ENCODE results near the gene INPP5E. TPM values are rescaled to one million over a fixed set of nuclear protein-coding genes. Genes with fewer than 3 reads are reported as not detected.

INPP5E gene
- total and polyA plus RNA-seq, 5 donors from 2014 or later: 1.9 to 30.3 (median 2.4) TPM

- no peaks in the 10 kb centered on the region for H3K27me3 ChIP-seq (ENCODE audit: control insufficient read depth, insufficient read depth, low read length)
- no peak overlapping the region for H3K4me3 Mint-ChIP-seq
- peaks cover 0 to 4% (median 0%) of the 10 kb centered on the region in 4 donors for H3K4me1 Mint-ChIP-seq
- H3K9me3 Mint-ChIP-seq: no peaks in the 10 kb centered on the region
- no peak overlapping the region for H3K27ac ChIP-seq (ENCODE audit: insufficient read depth, low read length, poor library complexity, severe bottlenecking)
- ATAC-seq (ENCODE audit: low read depth in 2 of 2) (no peak), DNase-seq (no peak)
- H3K36me3 ChIP-seq (ENCODE audit: control insufficient read depth, insufficient read depth, low read length): peaks cover 85% of the 10 kb centered on the region
- no peaks in the 10 kb centered on the region for H3K4me1 ChIP-seq (ENCODE audit: control insufficient read depth, insufficient read depth, low read length, poor library complexity, severe bottlenecking)
- H3K4me3 ChIP-seq (ENCODE audit: low read depth, low read length): no peak overlapping the region
- H3K27me3 Mint-ChIP-seq: no peaks in the 10 kb centered on the region
- no peak overlapping the region for H3K27ac Mint-ChIP-seq
- H3K9me3 ChIP-seq (ENCODE audit: control insufficient read depth in 2 of 2, low read length in 2 of 2): no peaks in the 10 kb centered on the region
- H3K36me3 Mint-ChIP-seq: peaks cover 23% of the 10 kb centered on the region
Observed at GRCh38 chr9:136418182-136419091, 21.2 kb downstream of the INPP5E start.

GRCh38 chr9:136416914-136417313 lies 22.7 kb downstream of the INPP5E start:
- Histone ChIP-seq H3K9me3 (ENCODE audit: control insufficient read depth in 2 of 2, low read length in 2 of 2) (no peaks in the 10 kb centered on the region), H3K27me3 (ENCODE audit: control insufficient read depth, insufficient read depth, low read length) (no peaks in the 10 kb centered on the region), H3K4me3 (ENCODE audit: low read depth, low read length) (no peak overlapping the region), H3K27ac (ENCODE audit: insufficient read depth, low read length, poor library complexity, severe bottlenecking) (no peak overlapping the region), H3K4me1 (ENCODE audit: control insufficient read depth, insufficient read depth, low read length, poor library complexity, severe bottlenecking) (peaks cover under 1% of the 10 kb centered on the region), H3K36me3 (ENCODE audit: control insufficient read depth, insufficient read depth, low read length) (peaks cover 79% of the 10 kb centered on the region)
- DNase-seq (no peak), ATAC-seq (ENCODE audit: low read depth in 2 of 2) (no peak)
- peaks cover 28% of the 10 kb centered on the region for H3K36me3 Mint-ChIP-seq
- no peak overlapping the region for H3K27ac Mint-ChIP-seq
- no peaks in the 10 kb centered on the region for H3K27me3 Mint-ChIP-seq
- H3K4me3 Mint-ChIP-seq: peak overlapping the region in 1 of 4 donors; percentile 35
- peaks cover 0 to 12% (median 5%) of the 10 kb centered on the region in 4 donors for H3K4me1 Mint-ChIP-seq
- H3K9me3 Mint-ChIP-seq: no peaks in the 10 kb centered on the region

GRCh38 chr9:136416427-136416826 lies 23.2 kb downstream of the INPP5E start:
- no peak overlapping the region for H3K27ac ChIP-seq (ENCODE audit: insufficient read depth, low read length, poor library complexity, severe bottlenecking)
- ATAC-seq (ENCODE audit: low read depth in 2 of 2): no peak
- peaks cover 6% of the 10 kb centered on the region for H3K4me1 ChIP-seq (ENCODE audit: control insufficient read depth, insufficient read depth, low read length, poor library complexity, severe bottlenecking)
- H3K36me3 ChIP-seq (ENCODE audit: control insufficient read depth, insufficient read depth, low read length): peaks cover 76% of the 10 kb centered on the region
- DNase-seq: no peak
- H3K4me3 ChIP-seq (ENCODE audit: low read depth, low read length): no peak overlapping the region
- Mint-ChIP-seq H3K27ac (no peak overlapping the region), H3K36me3 (peaks cover 29% of the 10 kb centered on the region), H3K27me3 (no peaks in the 10 kb centered on the region), H3K9me3 (no peaks in the 10 kb centered on the region), H3K4me1 (peaks cover 0 to 17% (median 9%) of the 10 kb centered on the region in 4 donors), H3K4me3 (no peak overlapping the region)
- no peaks in the 10 kb centered on the region for H3K9me3 ChIP-seq (ENCODE audit: control insufficient read depth in 2 of 2, low read length in 2 of 2)
- no peaks in the 10 kb centered on the region for H3K27me3 ChIP-seq (ENCODE audit: control insufficient read depth, insufficient read depth, low read length)

- ATAC-seq (ENCODE audit: low read depth in 2 of 2) (no peak), DNase-seq (no peak)
- Mint-ChIP-seq H3K27ac (peak overlapping the region in 1 of 3 donors; percentile 46), H3K9me3 (no peaks in the 10 kb centered on the region), H3K4me1 (peaks cover 0 to 42% (median 23%) of the 10 kb centered on the region in 4 donors), H3K36me3 (peaks cover 30% of the 10 kb centered on the region), H3K27me3 (no peaks in the 10 kb centered on the region), H3K4me3 (peak overlapping the region in 2 of 4 donors; percentile 25 to 43)
- Histone ChIP-seq H3K4me3 (ENCODE audit: low read depth, low read length) (no peak overlapping the region), H3K27me3 (ENCODE audit: control insufficient read depth, insufficient read depth, low read length) (no peaks in the 10 kb centered on the region), H3K9me3 (ENCODE audit: control insufficient read depth in 2 of 2, low read length in 2 of 2) (no peaks in the 10 kb centered on the region), H3K4me1 (ENCODE audit: control insufficient read depth, insufficient read depth, low read length, poor library complexity, severe bottlenecking) (peaks cover 28% of the 10 kb centered on the region), H3K36me3 (ENCODE audit: control insufficient read depth, insufficient read depth, low read length) (peaks cover 50% of the 10 kb centered on the region), H3K27ac (ENCODE audit: insufficient read depth, low read length, poor library complexity, severe bottlenecking) (no peak overlapping the region)
Observed at GRCh38 chr9:136412962-136413361, 26.7 kb downstream of the INPP5E start.

- no peaks in the 10 kb centered on the region for H3K9me3 Mint-ChIP-seq
- H3K36me3 ChIP-seq (ENCODE audit: control insufficient read depth, insufficient read depth, low read length): peaks cover 46% of the 10 kb centered on the region
- DNase-seq (no peak), ATAC-seq (ENCODE audit: low read depth in 2 of 2) (no peak)
- peak overlapping the region; percentile 90 for H3K27ac ChIP-seq (ENCODE audit: insufficient read depth, low read length, poor library complexity, severe bottlenecking)
- H3K4me1 ChIP-seq (ENCODE audit: control insufficient read depth, insufficient read depth, low read length, poor library complexity, severe bottlenecking): peaks cover 28% of the 10 kb centered on the region
- H3K9me3 ChIP-seq (ENCODE audit: control insufficient read depth in 2 of 2, low read length in 2 of 2): no peaks in the 10 kb centered on the region
- no peaks in the 10 kb centered on the region for H3K27me3 Mint-ChIP-seq
- H3K4me3 Mint-ChIP-seq: peak overlapping the region; percentile 88 to 95 (median 92)
- H3K4me1 Mint-ChIP-seq: peaks cover 0 to 51% (median 24%) of the 10 kb centered on the region in 4 donors
- H3K36me3 Mint-ChIP-seq: peaks cover 32% of the 10 kb centered on the region
- H3K27ac Mint-ChIP-seq: peak overlapping the region in 2 of 3 donors; percentile 86 to 95
- H3K27me3 ChIP-seq (ENCODE audit: control insufficient read depth, insufficient read depth, low read length): no peaks in the 10 kb centered on the region
- H3K4me3 ChIP-seq (ENCODE audit: low read depth, low read length): peak overlapping the region; percentile 81
Observed at GRCh38 chr9:136411378-136411777, 28.3 kb downstream of the INPP5E start.

GRCh38 chr9:136410500-136411287 lies 29.0 kb downstream of the INPP5E start, which contains the start of the genes ENTR1 and PMPCA:
Gene ENTR1 (minus strand): TSS chr9:136410614. CDS start chr9:136410397, 217 bp downstream.
Gene PMPCA (plus strand): TSS chr9:136410658. CDS start chr9:136410669, 11 bp downstream.
- peak within 1 kb of the TSS; percentile 88 to 95 (median 92) for H3K4me3 Mint-ChIP-seq
- peak; percentile 93 to 95 (median 94) for DNase-seq
- H3K9me3 Mint-ChIP-seq: no peaks in the 10 kb centered on the region
- peak within 1 kb of the TSS; percentile 86 to 95 (median 95) for H3K27ac Mint-ChIP-seq
- Histone ChIP-seq H3K27me3 (ENCODE audit: control insufficient read depth, insufficient read depth, low read length) (no peaks in the 10 kb centered on the region), H3K36me3 (ENCODE audit: control insufficient read depth, insufficient read depth, low read length) (peaks cover 40% of the 10 kb centered on the region), H3K9me3 (ENCODE audit: control insufficient read depth in 2 of 2, low read length in 2 of 2) (no peaks in the 10 kb centered on the region), H3K27ac (ENCODE audit: insufficient read depth, low read length, poor library complexity, severe bottlenecking) (peak within 1 kb of the TSS; percentile 90), H3K4me3 (ENCODE audit: low read depth, low read length) (peak within 1 kb of the TSS; percentile 81), H3K4me1 (ENCODE audit: control insufficient read depth, insufficient read depth, low read length, poor library complexity, severe bottlenecking) (peaks cover 29% of the 10 kb centered on the region)
- no peaks in the 10 kb centered on the region for H3K27me3 Mint-ChIP-seq
- peak; percentile 86 to 89 for ATAC-seq (ENCODE audit: low read depth in 2 of 2)
- peaks cover 0 to 54% (median 27%) of the 10 kb centered on the region in 4 donors for H3K4me1 Mint-ChIP-seq
- H3K36me3 Mint-ChIP-seq: peaks cover 28% of the 10 kb centered on the region

Data from CD4-positive, CD25-positive, alpha-beta regulatory T cell (primary cell).